Smooth muscle cell (in vitro differentiated cells): ENCODE results near the gene DPM2. TPM values are rescaled to one million over a fixed set of nuclear protein-coding genes. Genes with fewer than 3 reads are reported as not detected.

ENCODE experiments used
- DNase-seq: peaks from one replicate; lab custom pipeline; 2025; ENCODE audit not compliant: unreplicated experiment; lab: John Stamatoyannopoulos, UW
- H2AFZ ChIP-seq: fragments of 200-600 bp; sonication (generic); 2 replicates; pipeline ENCODE4 v1.6.0; 2016; ENCODE audit warnings: antibody characterized with exemption, low read depth, mild to moderate bottlenecking
- H3F3A ChIP-seq: fragments of 200-600 bp; sonication (generic); 2 replicates; pipeline ENCODE4 v1.6.0; 2017; ENCODE audit warnings: antibody characterized with exemption, low read depth
- H3K27ac ChIP-seq: fragments of 200-600 bp; sonication (generic); 2 replicates; pipeline ENCODE4 v1.5.1; 2016; ENCODE audit warnings: low read depth, mild to moderate bottlenecking
- H3K27me3 ChIP-seq: fragments of 200-600 bp; sonication (generic); 2 replicates; pipeline ENCODE4 v1.6.1; 2016; ENCODE audit warnings: low read depth, mild to moderate bottlenecking
- H3K36me3 ChIP-seq: fragments of 200-600 bp; sonication (generic); 2 replicates; pipeline ENCODE4 v1.5.1; 2016; ENCODE audit warnings: low read depth
- H3K4me1 ChIP-seq: fragments of 200-600 bp; sonication (generic); 2 replicates; pipeline ENCODE4 v1.5.1; 2016; ENCODE audit warnings: low read depth
- H3K4me2 ChIP-seq: fragments of 200-600 bp; sonication (generic); 2 replicates; pipeline ENCODE4 v1.6.0; 2016; ENCODE audit warnings: mild to moderate bottlenecking
- H3K4me3 ChIP-seq: fragments of 200-600 bp; sonication (generic); 2 replicates; pipeline ENCODE4 v1.5.1; 2016; ENCODE audit warnings: mild to moderate bottlenecking
- H3K79me2 ChIP-seq: fragments of 200-600 bp; sonication (generic); 2 replicates; pipeline ENCODE4 v1.6.0; 2016; ENCODE audit warnings: low read depth, mild to moderate bottlenecking
- H3K9ac ChIP-seq: fragments of 200-600 bp; sonication (generic); 2 replicates; pipeline ENCODE4 v1.6.0; 2016; ENCODE audit warnings: low read depth
- H3K9me3 ChIP-seq: fragments of 200-600 bp; sonication (generic); replicated peaks from 2 replicates; pipeline ENCODE4 v1.5.1; 2016; ENCODE audit warnings: low read depth
- H4K20me1 ChIP-seq: fragments of 200-600 bp; sonication (generic); 2 replicates; pipeline ENCODE4 v1.6.0; 2016; ENCODE audit warnings: low read depth
- WGBS: methylation state at CpG from one replicate; pipeline ENCODE4 v1.1.7; 2016; ENCODE audit warnings: low lambda C conversion rate; 5-methylcytosine and 5-hydroxymethylcytosine counted together
- polyA plus RNA-seq: library from polyadenylated mRNA; unstranded; fragments of >200 nt; fragmentation: Nextera tagmentation; extraction: Ambion mirVana; gene quantifications from 2 replicates; pipeline ENCODE4 v1.2.1, GENCODE V29; 2016
- total RNA-seq: library from RNA; depleted of rRNA; stranded (reverse); fragments of >200 nt; gene quantifications from 2 replicates; pipeline ENCODE4 v1.2.3, GENCODE V29; 2014
- TF ChIP-seq, protein P1 (sequence below): fragments of 200-600 bp; sonication (generic); IDR thresholded peaks from 2 replicates; pipeline ENCODE4 v1.5.1; 2017; ENCODE audit warnings: borderline replicate concordance, mild to moderate bottlenecking, antibody characterized with exemption; ENCODE audit not compliant: insufficient read depth, poor library complexity, severe bottlenecking

The DPM2 gene
- total and polyA plus RNA-seq, 2 experiments from 2014 or later: 23.6 to 68.5 TPM

- Histone ChIP-seq H3K27me3 (no peaks in the 10 kb centered on the region), H3K36me3 (no peaks in the 10 kb centered on the region), H3K9me3 (no peaks in the 10 kb centered on the region), H3F3A (no peaks in the 10 kb centered on the region), H3K4me3 (no peak overlapping the region), H2AFZ (no peak overlapping the region), H3K79me2 (peaks cover 79% of the 10 kb centered on the region), H3K9ac (no peak overlapping the region), H3K4me1 (peaks cover 3% of the 10 kb centered on the region), H3K4me2 (no peak overlapping the region), H4K20me1 (peaks cover 60% of the 10 kb centered on the region), H3K27ac (peak overlapping the region; percentile 49)
- TF ChIP-seq, protein P1, sequence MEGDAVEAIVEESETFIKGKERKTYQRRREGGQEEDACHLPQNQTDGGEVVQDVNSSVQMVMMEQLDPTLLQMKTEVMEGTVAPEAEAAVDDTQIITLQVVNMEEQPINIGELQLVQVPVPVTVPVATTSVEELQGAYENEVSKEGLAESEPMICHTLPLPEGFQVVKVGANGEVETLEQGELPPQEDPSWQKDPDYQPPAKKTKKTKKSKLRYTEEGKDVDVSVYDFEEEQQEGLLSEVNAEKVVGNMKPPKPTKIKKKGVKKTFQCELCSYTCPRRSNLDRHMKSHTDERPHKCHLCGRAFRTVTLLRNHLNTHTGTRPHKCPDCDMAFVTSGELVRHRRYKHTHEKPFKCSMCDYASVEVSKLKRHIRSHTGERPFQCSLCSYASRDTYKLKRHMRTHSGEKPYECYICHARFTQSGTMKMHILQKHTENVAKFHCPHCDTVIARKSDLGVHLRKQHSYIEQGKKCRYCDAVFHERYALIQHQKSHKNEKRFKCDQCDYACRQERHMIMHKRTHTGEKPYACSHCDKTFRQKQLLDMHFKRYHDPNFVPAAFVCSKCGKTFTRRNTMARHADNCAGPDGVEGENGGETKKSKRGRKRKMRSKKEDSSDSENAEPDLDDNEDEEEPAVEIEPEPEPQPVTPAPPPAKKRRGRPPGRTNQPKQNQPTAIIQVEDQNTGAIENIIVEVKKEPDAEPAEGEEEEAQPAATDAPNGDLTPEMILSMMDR: peak; percentile 3
- DNase-seq: no peak
- 64% methylated on average over 12 of the region's 12 CpGs for WGBS
Observed at GRCh38 chr9:127955294-127956015, 17.8 kb upstream of the DPM2 start.

- Histone ChIP-seq H4K20me1 (peaks cover 65% of the 10 kb centered on the region), H3K36me3 (no peaks in the 10 kb centered on the region), H3K79me2 (peaks cover 77% of the 10 kb centered on the region), H3K9me3 (no peaks in the 10 kb centered on the region), H3F3A (no peaks in the 10 kb centered on the region), H3K9ac (no peak overlapping the region), H3K4me2 (no peak overlapping the region), H3K27ac (no peak overlapping the region), H3K4me3 (no peak overlapping the region), H2AFZ (no peak overlapping the region), H3K27me3 (no peaks in the 10 kb centered on the region), H3K4me1 (no peaks in the 10 kb centered on the region)
- TF ChIP-seq, protein P1: no peak
- DNase-seq: no peak
- 94% methylated on average over 13 of the region's 13 CpGs for WGBS
Observed at GRCh38 chr9:127954831-127955293, 17.2 kb upstream of the DPM2 start.

GRCh38 chr9:127953768-127954505 is 16.3 kb upstream of the DPM2 start:
- H3F3A ChIP-seq: no peaks in the 10 kb centered on the region
- H3K36me3 ChIP-seq: no peaks in the 10 kb centered on the region
- 95% methylated on average over 16 of the region's 17 CpGs for WGBS
- TF ChIP-seq, protein P1: no peak
- H2AFZ ChIP-seq: no peak overlapping the region
- no peak overlapping the region for H3K4me2 ChIP-seq
- H3K9me3 ChIP-seq: no peaks in the 10 kb centered on the region
- peaks cover 71% of the 10 kb centered on the region for H3K79me2 ChIP-seq
- H3K4me1 ChIP-seq: no peaks in the 10 kb centered on the region
- H4K20me1 ChIP-seq: peaks cover 72% of the 10 kb centered on the region
- H3K4me3 ChIP-seq: no peak overlapping the region
- H3K9ac ChIP-seq: no peak overlapping the region
- DNase-seq: no peak
- no peaks in the 10 kb centered on the region for H3K27me3 ChIP-seq
- no peak overlapping the region for H3K27ac ChIP-seq
